Measurements from ENCODE around the gene HDGFL3. TPM values are rescaled to one million over a fixed set of nuclear protein-coding genes. Genes with fewer than 3 reads are reported as not detected.

HDGFL3 gene
- total RNA-seq, 2 donors from 2014 or later, result 10.9 to 26.3 TPM

- peaks cover 5% of the 10 kb centered on the region in 2 donors for H3K9me3 Mint-ChIP-seq
- H3K36me3 Mint-ChIP-seq, result no peaks in the 10 kb centered on the region
- no peak overlapping the region for H3K27ac Mint-ChIP-seq
- DNase-seq (ENCODE audit: low spot score in 2 of 2) (no peak), ATAC-seq (peak; percentile 65)
Measured at GRCh38 chr15:83115410-83115809, 92.2 kb downstream of the HDGFL3 start.

- ATAC-seq (no peak), DNase-seq (ENCODE audit: low spot score in 2 of 2) (no peak)
- Mint-ChIP-seq H3K27ac (no peak overlapping the region), H3K36me3 (no peaks in the 10 kb centered on the region), H3K9me3 (peaks cover 5% of the 10 kb centered on the region in 2 donors)
Measured at GRCh38 chr15:83114856-83115255, 92.8 kb downstream of the HDGFL3 start.

- DNase-seq (ENCODE audit: low spot score in 2 of 2) (no peak), ATAC-seq (no peak)
- Mint-ChIP-seq H3K36me3 (no peaks in the 10 kb centered on the region), H3K27ac (peak overlapping the region in 1 of 2 donors; percentile 3), H3K9me3 (peaks cover 5% of the 10 kb centered on the region in 2 donors)
Measured at GRCh38 chr15:83113881-83114674, 93.5 kb downstream of the HDGFL3 start.

GRCh38 chr15:83112956-83113299 lies 94.7 kb downstream of the HDGFL3 start:
- Mint-ChIP-seq H3K27ac (no peak overlapping the region), H3K9me3 (peaks cover 5% of the 10 kb centered on the region in 2 donors), H3K36me3 (no peaks in the 10 kb centered on the region)
- ATAC-seq, result no peak
- no peak for DNase-seq (ENCODE audit: low spot score in 2 of 2)

- peaks cover 5% of the 10 kb centered on the region in 2 donors for H3K9me3 Mint-ChIP-seq
- no peak overlapping the region for H3K27ac Mint-ChIP-seq
- no peaks in the 10 kb centered on the region for H3K36me3 Mint-ChIP-seq
- DNase-seq (ENCODE audit: low spot score in 2 of 2) (no peak), ATAC-seq (no peak)
Measured at GRCh38 chr15:83112233-83112955, 95.2 kb downstream of the HDGFL3 start.

- Mint-ChIP-seq H3K27ac (no peak overlapping the region), H3K9me3 (peaks cover 5% of the 10 kb centered on the region in 2 donors), H3K36me3 (peaks cover 5 to 6% of the 10 kb centered on the region in 2 donors)
- DNase-seq (ENCODE audit: low spot score in 2 of 2) (no peak), ATAC-seq (no peak)
Measured at GRCh38 chr15:83111149-83111548, 96.5 kb downstream of the HDGFL3 start.

- ATAC-seq (no peak), DNase-seq (ENCODE audit: low spot score in 2 of 2) (no peak)
- H3K27ac Mint-ChIP-seq, result no peak overlapping the region
- peaks cover 5 to 6% of the 10 kb centered on the region in 2 donors for H3K36me3 Mint-ChIP-seq
- peaks cover 5% of the 10 kb centered on the region in 2 donors for H3K9me3 Mint-ChIP-seq
Measured at GRCh38 chr15:83110381-83110780, 97.2 kb downstream of the HDGFL3 start.

GRCh38 chr15:83109532-83109931 lies 98.1 kb downstream of the HDGFL3 start:
- no peak for ATAC-seq
- DNase-seq (ENCODE audit: low spot score in 2 of 2), result no peak
- H3K27ac Mint-ChIP-seq, result no peak overlapping the region
- H3K36me3 Mint-ChIP-seq, result peaks cover 5 to 6% of the 10 kb centered on the region in 2 donors
- H3K9me3 Mint-ChIP-seq, result peaks cover 5% of the 10 kb centered on the region in 2 donors

- peaks cover 5% of the 10 kb centered on the region in 2 donors for H3K9me3 Mint-ChIP-seq
- peaks cover 5 to 6% of the 10 kb centered on the region in 2 donors for H3K36me3 Mint-ChIP-seq
- peak; percentile 66 for ATAC-seq
Measured at GRCh38 chr15:83108266-83109219, 99.1 kb downstream of the HDGFL3 start.

GRCh38 chr15:83107841-83108181 lies 99.8 kb downstream of the HDGFL3 start:
- DNase-seq (ENCODE audit: low spot score in 2 of 2) (no peak), ATAC-seq (peak; percentile 8 to 11)
- Mint-ChIP-seq H3K9me3 (peaks cover 5% of the 10 kb centered on the region in 2 donors), H3K27ac (peak overlapping the region in 1 of 2 donors; percentile 66), H3K36me3 (peaks cover 5 to 6% of the 10 kb centered on the region in 2 donors)

More at GRCh38 chr15:83108266-83109219, 99.1 kb downstream of the HDGFL3 start:
- H3K27ac Mint-ChIP-seq, result peak overlapping the region in 1 of 2 donors; percentile 66
- DNase-seq (ENCODE audit: low spot score in 2 of 2), result peak in 1 of 2 donors; percentile 10

- ATAC-seq (peak; percentile 58 to 63), DNase-seq (ENCODE audit: low spot score in 2 of 2) (peak in 1 of 2 donors; percentile 26)
- peak within 1 kb of the TSS in 1 of 2 donors; percentile 66 for H3K27ac Mint-ChIP-seq
- H3K36me3 Mint-ChIP-seq, result peaks cover 5 to 6% of the 10 kb centered on the region in 2 donors
- peaks cover 5% of the 10 kb centered on the region in 2 donors for H3K9me3 Mint-ChIP-seq
Measured at GRCh38 chr15:83106994-83107840, 100.4 kb downstream of the HDGFL3 start, which contains the start of gene TM6SF1. Gene TM6SF1, plus strand, starts transcription at chr15:83107645. Its CDS starts 36 bp downstream, at chr15:83107681.

- DNase-seq (ENCODE audit: low spot score in 2 of 2), result no peak
- no peak overlapping the region for H3K27ac Mint-ChIP-seq
- ATAC-seq, result no peak
Measured at GRCh38 chr15:83105440-83105839, 102.2 kb downstream of the HDGFL3 start.

GRCh38 chr15:83104141-83104540 lies 103.5 kb downstream of the HDGFL3 start:
- no peak for DNase-seq (ENCODE audit: low spot score in 2 of 2)
- Mint-ChIP-seq H3K9me3 (no peaks in the 10 kb centered on the region), H3K36me3 (peaks cover 5 to 6% of the 10 kb centered on the region in 2 donors), H3K27ac (no peak overlapping the region)
- ATAC-seq, result no peak

More at GRCh38 chr15:83105440-83105839, 102.2 kb downstream of the HDGFL3 start:
- no peaks in the 10 kb centered on the region for H3K9me3 Mint-ChIP-seq
- H3K36me3 Mint-ChIP-seq, result peaks cover 5 to 6% of the 10 kb centered on the region in 2 donors

- no peaks in the 10 kb centered on the region for H3K9me3 Mint-ChIP-seq
- ATAC-seq (no peak), DNase-seq (ENCODE audit: low spot score in 2 of 2) (no peak)
- H3K36me3 Mint-ChIP-seq, result peaks cover 5 to 6% of the 10 kb centered on the region in 2 donors
- H3K27ac Mint-ChIP-seq, result no peak overlapping the region
Measured at GRCh38 chr15:83102346-83102745, 105.3 kb downstream of the HDGFL3 start.

GRCh38 chr15:83100097-83100646 lies 107.5 kb downstream of the HDGFL3 start:
- ATAC-seq (no peak), DNase-seq (ENCODE audit: low spot score in 2 of 2) (no peak)
- H3K36me3 Mint-ChIP-seq, result peaks cover 0 to 6% of the 10 kb centered on the region in 2 donors
- no peak overlapping the region for H3K27ac Mint-ChIP-seq
- H3K9me3 Mint-ChIP-seq, result no peaks in the 10 kb centered on the region
